BJ (cell line): ENCODE data around the gene WASF2. TPM values are rescaled to one million over a fixed set of nuclear protein-coding genes. Genes with fewer than 3 reads are reported as not detected.
A peak's percentile ranks its signal among the peaks of the same experiment; 100 is the strongest.

Source experiments
- CTCF ChIA-PET: fragments of 350-600 bp; formaldehyde crosslinking; extraction: SDS; loops from one replicate; lab custom pipeline; 2021; ENCODE audit warnings: antibody characterized with exemption, inconsistent platforms; lab: Yijun Ruan, JAX
- POLR2A ChIA-PET: fragments of 300-600 bp; sonication (Branson Sonifier 250); formaldehyde crosslinking; extraction: SDS; loops from one replicate; lab custom pipeline; 2021; ENCODE audit warnings: antibody characterized with exemption; lab: Charles Lee
- DNase-seq: peaks from one replicate; pipeline ENCODE4 v3.0.0-alpha.2; 2011; ENCODE audit warnings: low read depth
- H3K27me3 ChIP-seq: 2 replicates; pipeline ENCODE4 v1.6.0; 2011; ENCODE audit warnings: low read length; ENCODE audit not compliant: control insufficient read depth, insufficient read depth
- H3K36me3 ChIP-seq: 2 replicates; pipeline ENCODE4 v1.5.1; 2011; ENCODE audit warnings: low read length; ENCODE audit not compliant: control insufficient read depth, insufficient read depth
- H3K4me3 ChIP-seq: 2 replicates; pipeline ENCODE4 v1.5.1; 2011; ENCODE audit warnings: low read depth, mild to moderate bottlenecking, control low read depth, low read length
- CTCF ChIP-seq: IDR thresholded peaks from 2 replicates; pipeline ENCODE4 v1.5.1; 2011; ENCODE audit warnings: low read depth, mild to moderate bottlenecking, control low read depth, inconsistent platforms, low read length, moderate library complexity; ENCODE audit not compliant: insufficient read depth
- polyA plus RNA-seq: library from polyadenylated mRNA; depleted of rRNA; stranded (reverse); fragments of >200 nt; gene quantifications from 2 replicates; pipeline ENCODE4 v1.2.3, GENCODE V29; 2011

WASF2 gene
- polyA plus RNA-seq, 1 experiment = 56.5 TPM

- DNase-seq = no peak
- CTCF ChIA-PET = interaction anchor here (0.8 to 3.7 kb wide), 6 partner anchors 11 to 121 kb away, joined by 3 to 16 read pairs (median 4); no protein-coding TSS in a partner anchor
- H3K4me3 ChIP-seq = no peak overlapping the region
These were observed 33.5 kb upstream of the WASF2 start for GRCh38 chr1:27523337-27524020.

GRCh38 chr1:27522432-27523336, 32.7 kb upstream of the WASF2 start:
- CTCF ChIA-PET = interaction anchor here (0.6 to 3.7 kb wide), 5 partner anchors 11 to 120 kb away, joined by 3 to 16 read pairs (median 4); no protein-coding TSS in a partner anchor
- no peak for DNase-seq
- Histone ChIP-seq H3K4me3 (no peak overlapping the region), H3K27me3 (no peaks in the 10 kb centered on the region), H3K36me3 (no peaks in the 10 kb centered on the region)
- POLR2A ChIA-PET = no interaction called here
- peak; percentile 42; the same call in 1 of the 2 replicates for TF ChIP-seq CTCF

More at GRCh38 chr1:27523337-27524020, 33.5 kb upstream of the WASF2 start:
- POLR2A ChIA-PET = no interaction called here
- no peak for TF ChIP-seq CTCF
- Histone ChIP-seq H3K27me3 (no peaks in the 10 kb centered on the region), H3K36me3 (no peaks in the 10 kb centered on the region)

- Histone ChIP-seq H3K27me3 (no peaks in the 10 kb centered on the region), H3K36me3 (no peaks in the 10 kb centered on the region), H3K4me3 (no peak overlapping the region)
- POLR2A ChIA-PET = no interaction called here
- no peak for DNase-seq
- no peak for TF ChIP-seq CTCF
- CTCF ChIA-PET = interaction anchor here (3.7 kb wide), 1 partner anchor 85 kb away, joined by 16 read pairs; no protein-coding TSS in a partner anchor
These were observed 32.0 kb upstream of the WASF2 start for GRCh38 chr1:27521861-27522431.

- DNase-seq = no peak
- no peak overlapping the region for H3K4me3 ChIP-seq
- H3K36me3 ChIP-seq = no peaks in the 10 kb centered on the region
- ChIA-PET CTCF (no interaction called here), POLR2A (no interaction called here)
- H3K27me3 ChIP-seq = no peaks in the 10 kb centered on the region
- no peak for TF ChIP-seq CTCF
These were observed 31.4 kb upstream of the WASF2 start for GRCh38 chr1:27521336-27521831.
